ENCODE measurements around the gene ANKS1B. TPM values are rescaled to one million over a fixed set of nuclear protein-coding genes. Genes with fewer than 3 reads are reported as not detected.

The ANKS1B gene
- total RNA-seq, 1 donor from 2014 or later = 11.3 TPM

GRCh38 chr12:99234702-99235101 lies 750.0 kb downstream of the ANKS1B start:
- H3K27me3 Mint-ChIP-seq (ENCODE audit: unreplicated experiment) = no peaks in the 10 kb centered on the region
- no peak overlapping the region for H3K4me3 Mint-ChIP-seq (ENCODE audit: unreplicated experiment)
- no peak for TF ChIP-seq CTCF (IDR thresholded peaks at IDR 0.05; ENCODE audit: partially characterized antibody, unreplicated experiment)
- peaks cover 3% of the 10 kb centered on the region for H3K9me3 Mint-ChIP-seq (ENCODE audit: unreplicated experiment)
- no peak for DNase-seq
- no peaks in the 10 kb centered on the region for H3K36me3 Mint-ChIP-seq (ENCODE audit: unreplicated experiment)
- H3K4me1 Mint-ChIP-seq (ENCODE audit: low read depth, unreplicated experiment) = no peaks in the 10 kb centered on the region
- no peak overlapping the region for H3K27ac Mint-ChIP-seq (ENCODE audit: unreplicated experiment)

GRCh38 chr12:99232324-99232723 lies 752.4 kb downstream of the ANKS1B start:
- no peaks in the 10 kb centered on the region for H3K27me3 Mint-ChIP-seq (ENCODE audit: unreplicated experiment)
- no peaks in the 10 kb centered on the region for H3K36me3 Mint-ChIP-seq (ENCODE audit: unreplicated experiment)
- no peak for DNase-seq
- no peaks in the 10 kb centered on the region for H3K4me1 Mint-ChIP-seq (ENCODE audit: low read depth, unreplicated experiment)
- H3K9me3 Mint-ChIP-seq (ENCODE audit: unreplicated experiment) = peaks cover 3% of the 10 kb centered on the region
- no peak overlapping the region for H3K27ac Mint-ChIP-seq (ENCODE audit: unreplicated experiment)
- no peak for TF ChIP-seq CTCF (IDR thresholded peaks at IDR 0.05; ENCODE audit: partially characterized antibody, unreplicated experiment)
- no peak overlapping the region for H3K4me3 Mint-ChIP-seq (ENCODE audit: unreplicated experiment)

GRCh38 chr12:99231031-99231430 lies 753.7 kb downstream of the ANKS1B start:
- no peak for TF ChIP-seq CTCF (IDR thresholded peaks at IDR 0.05; ENCODE audit: partially characterized antibody, unreplicated experiment)
- Mint-ChIP-seq H3K9me3 (ENCODE audit: unreplicated experiment) (peaks cover under 1% of the 10 kb centered on the region), H3K27ac (ENCODE audit: unreplicated experiment) (no peak overlapping the region), H3K36me3 (ENCODE audit: unreplicated experiment) (no peaks in the 10 kb centered on the region), H3K27me3 (ENCODE audit: unreplicated experiment) (no peaks in the 10 kb centered on the region), H3K4me1 (ENCODE audit: low read depth, unreplicated experiment) (no peaks in the 10 kb centered on the region), H3K4me3 (ENCODE audit: unreplicated experiment) (no peak overlapping the region)
- no peak for DNase-seq

- Mint-ChIP-seq H3K9me3 (ENCODE audit: unreplicated experiment) (no peaks in the 10 kb centered on the region), H3K27ac (ENCODE audit: unreplicated experiment) (no peak overlapping the region), H3K36me3 (ENCODE audit: unreplicated experiment) (no peaks in the 10 kb centered on the region), H3K4me1 (ENCODE audit: low read depth, unreplicated experiment) (no peaks in the 10 kb centered on the region), H3K27me3 (ENCODE audit: unreplicated experiment) (no peaks in the 10 kb centered on the region), H3K4me3 (ENCODE audit: unreplicated experiment) (no peak overlapping the region)
- no peak for DNase-seq
- no peak for TF ChIP-seq CTCF (IDR thresholded peaks at IDR 0.05; ENCODE audit: partially characterized antibody, unreplicated experiment)
These were observed 760.5 kb downstream of the ANKS1B start for GRCh38 chr12:99224237-99224636.

- no peak overlapping the region for H3K27ac Mint-ChIP-seq (ENCODE audit: unreplicated experiment)
- H3K4me1 Mint-ChIP-seq (ENCODE audit: low read depth, unreplicated experiment) = no peaks in the 10 kb centered on the region
- no peaks in the 10 kb centered on the region for H3K9me3 Mint-ChIP-seq (ENCODE audit: unreplicated experiment)
- no peak for DNase-seq
- no peak overlapping the region for H3K4me3 Mint-ChIP-seq (ENCODE audit: unreplicated experiment)
- no peaks in the 10 kb centered on the region for H3K27me3 Mint-ChIP-seq (ENCODE audit: unreplicated experiment)
- no peak for TF ChIP-seq CTCF (IDR thresholded peaks at IDR 0.05; ENCODE audit: partially characterized antibody, unreplicated experiment)
- H3K36me3 Mint-ChIP-seq (ENCODE audit: unreplicated experiment) = no peaks in the 10 kb centered on the region
These were observed 761.2 kb downstream of the ANKS1B start for GRCh38 chr12:99223579-99223978.

Measured in glutamatergic neuron (in vitro differentiated cells).